Activated CD4-positive, alpha-beta T cell treated with anti-CD3 and anti-CD28 coated beads, Interleukin-2, amount 50 U/mL, for 4 hours (primary cell): ENCODE data around the gene IER3IP1.
"Not testable (repeated sequence)": the region's sequence is repeated elsewhere in the genome, so short reads cannot be mapped to it uniquely, and the experiment has no call there.

Source experiments
- DNase-seq, 2 experiments: peaks; one replicate each; pipeline ENCODE4 v3.0.0-alpha.2; 2020

The IER3IP1 gene

DNA sequence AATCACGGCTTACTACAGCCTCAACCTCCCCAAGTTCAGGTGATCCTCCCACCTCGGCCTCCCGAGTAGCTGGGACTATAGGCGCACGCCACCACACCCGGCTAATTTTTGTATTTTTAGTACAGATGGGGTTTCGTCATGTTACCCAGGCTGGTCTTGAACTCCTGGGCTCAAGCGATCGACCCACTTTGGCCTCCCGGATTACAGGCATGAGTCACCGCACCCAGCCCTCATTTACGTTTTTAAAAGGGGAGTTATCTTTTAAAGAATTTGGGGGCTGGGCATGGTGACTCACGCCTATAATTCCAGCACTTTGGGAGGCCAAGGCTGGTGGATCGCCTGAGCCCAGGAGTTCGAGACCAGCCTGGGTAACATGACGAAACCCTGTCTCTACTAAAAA, 17.8 kb downstream of the IER3IP1 start:
- not testable (repeated sequence) for DNase-seq

DNA sequence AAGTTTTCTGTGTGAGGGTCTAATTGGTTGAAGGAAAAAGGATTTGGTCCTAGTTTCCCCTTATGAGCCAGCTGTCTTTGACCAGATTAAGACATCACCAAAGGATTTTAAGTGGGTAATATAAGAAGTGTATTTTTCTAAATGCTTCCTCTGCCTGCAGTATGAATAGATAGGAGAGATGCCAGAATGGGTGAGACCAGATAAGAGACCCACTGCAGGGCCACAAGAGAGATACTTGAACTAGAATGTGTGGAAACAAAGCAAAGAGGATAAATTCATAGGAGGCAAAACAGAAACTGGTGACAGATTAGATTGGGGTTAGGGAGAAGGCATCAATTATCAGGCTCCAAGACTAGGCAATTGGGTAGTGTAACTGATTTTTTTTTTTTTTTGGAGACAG, 24.7 kb downstream of the IER3IP1 start:
- no peak for DNase-seq

DNA sequence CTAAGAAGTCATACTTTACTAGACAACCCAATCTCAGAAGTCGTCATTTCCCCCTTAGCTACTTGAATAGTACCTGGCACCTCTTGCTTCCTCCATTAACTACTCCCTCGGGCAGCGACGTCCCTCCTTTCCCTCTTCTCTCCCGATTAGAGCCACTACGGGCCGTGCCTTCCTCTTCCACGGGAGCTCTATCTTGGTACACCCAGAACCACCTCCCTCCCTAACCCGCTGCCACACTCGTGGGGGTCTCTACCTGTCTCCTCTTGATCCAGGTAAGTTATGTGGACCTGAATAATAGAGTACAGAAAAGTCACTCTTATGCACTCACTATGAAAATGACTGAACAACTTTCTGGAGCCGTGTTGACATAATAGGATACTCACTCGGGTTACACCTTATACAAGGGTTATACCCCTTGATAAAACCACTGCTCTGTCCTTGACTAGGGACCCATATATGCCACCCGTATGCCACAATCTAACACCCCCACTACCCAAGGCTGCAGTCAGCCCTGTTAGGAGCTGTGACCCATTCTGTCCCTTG, 25.3 kb downstream of the IER3IP1 start:
- DNase-seq, result no peak

DNA sequence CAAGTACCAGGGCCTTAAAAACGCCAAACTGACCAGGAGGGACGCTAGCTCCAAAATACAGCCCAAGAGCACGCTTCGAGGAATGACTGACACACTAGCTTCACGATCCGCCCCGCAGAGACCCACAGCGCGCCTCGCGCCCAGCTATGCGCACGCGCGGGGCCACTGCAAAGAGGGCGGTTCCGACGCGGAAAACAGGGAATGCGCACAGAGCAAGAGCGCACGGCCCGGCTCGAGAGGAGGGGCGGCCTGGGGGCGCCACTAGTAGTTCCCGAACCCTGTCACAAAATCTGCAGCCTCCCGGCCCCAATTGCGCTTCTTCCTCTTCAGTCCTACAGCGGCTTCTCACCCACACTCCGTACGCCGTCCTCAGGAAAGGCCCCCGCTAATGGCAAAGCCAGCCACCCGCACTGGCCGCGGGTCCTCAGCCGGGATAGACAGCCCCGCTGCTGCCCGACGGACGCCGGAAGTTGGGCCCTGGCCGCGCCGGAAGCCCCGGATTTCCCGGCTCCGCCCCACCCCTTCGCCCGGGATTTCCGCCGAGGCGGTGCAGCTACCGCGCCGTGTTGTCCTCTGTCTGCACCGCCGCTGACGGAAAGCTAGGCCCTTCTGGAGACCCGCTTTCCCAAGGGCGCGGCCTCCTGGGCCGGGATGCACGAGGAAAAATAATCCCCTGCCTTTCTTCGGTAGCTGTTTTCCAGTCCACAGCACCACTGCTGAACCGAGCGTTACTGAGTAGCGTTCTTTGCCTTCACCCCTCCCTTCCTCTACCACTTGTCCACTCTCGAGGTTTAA, 25.9 kb downstream of the IER3IP1 start, which contains the start of gene HDHD2:
TSS of gene HDHD2 (minus strand) at position 472 of the 795 bp plus-strand sequence. CDS start 14,061 bp downstream, outside the sequence.
- DNase-seq, result peak; percentile 63 to 67

DNA sequence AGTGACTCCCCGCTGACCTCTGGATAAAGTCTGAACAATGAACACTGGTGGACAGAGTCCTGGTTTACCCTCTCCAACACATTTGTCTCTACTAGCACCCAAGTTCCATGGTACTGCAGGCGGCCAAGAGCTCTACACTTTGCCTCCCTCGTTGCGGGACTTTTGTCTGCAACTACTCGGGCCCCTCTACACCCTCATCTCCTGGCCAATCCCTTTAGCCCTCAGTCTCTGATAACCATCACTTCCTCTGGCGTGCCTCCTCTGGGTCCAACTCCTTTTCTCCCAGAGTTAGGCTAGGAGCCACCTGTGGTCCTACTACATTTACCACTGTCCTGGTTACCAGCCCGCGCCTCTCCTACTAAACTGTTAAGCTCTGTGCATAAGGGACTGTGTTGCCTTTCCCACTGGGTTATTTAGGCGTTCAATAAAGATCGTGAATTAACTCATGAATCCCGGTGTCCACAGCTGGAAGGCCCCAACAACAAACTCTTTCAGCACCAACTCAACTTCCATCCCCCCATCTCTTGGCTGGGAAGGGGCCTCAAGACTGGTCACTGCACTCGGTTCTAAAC, 26.6 kb downstream of the IER3IP1 start:
- DNase-seq, result no peak

DNA sequence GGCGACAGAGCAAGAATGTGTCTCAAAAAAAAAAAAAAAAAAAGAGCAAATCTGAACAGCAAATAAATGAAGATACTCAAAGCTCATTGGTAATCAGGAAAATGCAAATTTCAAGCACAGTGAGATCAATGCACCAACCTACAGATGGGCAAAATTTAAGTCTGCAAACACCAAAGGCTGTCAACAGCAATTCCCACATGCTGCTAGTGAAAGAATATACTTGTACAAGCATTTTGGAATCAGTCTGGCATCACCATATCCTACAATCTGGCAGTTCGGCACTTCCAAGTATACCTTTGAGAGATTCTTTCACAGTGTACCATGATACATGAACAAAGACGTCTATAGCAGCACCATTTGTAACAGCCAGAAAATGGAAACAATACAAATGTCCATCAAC, 30.0 kb downstream of the IER3IP1 start:
- DNase-seq, result no peak

DNA sequence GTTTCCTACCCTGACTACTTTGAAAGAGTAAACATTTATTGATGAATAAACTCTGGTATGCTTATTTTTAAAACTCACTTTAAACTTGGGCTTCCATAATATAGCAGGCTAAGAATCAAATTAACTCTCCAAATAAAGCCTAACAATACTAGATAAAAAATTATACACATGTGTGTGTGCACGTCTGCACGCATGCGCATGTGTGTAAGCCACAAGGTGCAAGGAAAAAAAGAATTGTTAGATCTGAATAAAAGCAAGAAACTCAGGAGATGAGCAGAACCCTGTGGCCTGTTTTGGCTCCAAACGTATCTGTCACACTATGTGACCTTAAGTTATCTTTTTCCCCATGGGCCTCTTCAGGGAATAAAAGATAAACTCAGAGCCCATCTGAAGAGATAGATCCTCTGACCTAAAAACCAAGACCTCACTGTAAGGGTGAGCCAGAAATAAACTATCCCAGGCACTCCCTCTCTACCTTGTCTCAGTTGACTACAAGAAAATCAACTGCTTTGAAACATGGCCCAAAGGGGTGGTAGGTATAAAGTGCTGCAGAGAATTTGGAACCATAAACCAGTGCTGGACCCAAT, 32.2 kb downstream of the IER3IP1 start:
- DNase-seq, result no peak

DNA sequence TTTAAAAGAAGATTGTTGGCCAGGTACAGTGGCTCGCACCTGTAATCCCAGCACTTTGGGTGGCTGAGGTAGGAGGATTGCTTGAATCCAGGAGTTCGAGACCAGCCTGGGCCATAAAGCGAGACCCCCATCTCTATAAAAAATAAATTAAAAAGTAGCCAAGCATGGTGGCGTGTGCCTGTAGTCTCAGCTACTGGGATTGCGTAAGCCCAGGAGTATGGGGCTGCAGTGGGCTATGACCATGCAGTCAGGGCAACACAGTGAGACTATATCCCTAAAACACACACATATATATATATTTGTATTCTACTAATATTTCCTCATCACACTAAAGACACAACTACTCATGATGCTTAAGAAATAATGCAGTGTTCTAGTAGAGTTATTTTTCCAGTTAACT, 33.0 kb downstream of the IER3IP1 start:
- DNase-seq, result no peak

DNA sequence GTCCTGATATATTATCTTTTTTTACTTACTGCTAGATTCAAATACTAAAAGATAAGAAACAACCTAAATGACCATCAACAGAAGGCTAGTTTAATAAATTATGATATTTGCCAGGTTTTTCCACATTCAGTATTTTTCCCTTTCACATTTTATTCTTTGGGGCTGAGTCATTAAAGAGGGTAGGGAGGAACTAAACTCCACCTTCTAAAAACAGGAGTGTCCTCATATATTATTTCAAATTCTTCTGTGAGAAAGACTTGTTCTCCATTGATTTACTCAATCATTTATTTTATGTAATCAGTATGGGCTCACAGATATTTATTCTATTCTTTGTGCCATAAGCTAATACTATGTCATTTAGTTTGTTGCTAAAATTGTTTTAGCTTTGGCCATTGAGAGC, 34.9 kb downstream of the IER3IP1 start:
- DNase-seq, result no peak

DNA sequence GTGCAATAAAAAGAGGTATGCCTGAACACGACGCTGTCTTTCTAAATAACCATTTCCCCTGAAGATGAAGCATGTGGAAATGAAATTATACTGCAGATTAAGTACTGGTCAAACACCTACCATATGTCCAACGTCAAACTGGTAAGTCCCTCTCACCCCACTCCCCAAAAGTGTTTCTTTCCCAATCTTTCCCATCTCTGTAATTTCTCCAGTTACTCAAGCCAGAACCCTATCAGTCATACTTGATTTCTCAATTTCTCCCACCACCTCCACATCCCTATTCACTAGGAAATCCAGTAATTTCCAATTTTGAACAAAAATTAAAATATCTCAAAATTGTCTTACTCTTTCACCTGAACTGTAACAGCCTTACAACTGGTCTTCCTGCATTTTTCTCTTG, 55.0 kb downstream of the IER3IP1 start:
- DNase-seq, result no peak

DNA sequence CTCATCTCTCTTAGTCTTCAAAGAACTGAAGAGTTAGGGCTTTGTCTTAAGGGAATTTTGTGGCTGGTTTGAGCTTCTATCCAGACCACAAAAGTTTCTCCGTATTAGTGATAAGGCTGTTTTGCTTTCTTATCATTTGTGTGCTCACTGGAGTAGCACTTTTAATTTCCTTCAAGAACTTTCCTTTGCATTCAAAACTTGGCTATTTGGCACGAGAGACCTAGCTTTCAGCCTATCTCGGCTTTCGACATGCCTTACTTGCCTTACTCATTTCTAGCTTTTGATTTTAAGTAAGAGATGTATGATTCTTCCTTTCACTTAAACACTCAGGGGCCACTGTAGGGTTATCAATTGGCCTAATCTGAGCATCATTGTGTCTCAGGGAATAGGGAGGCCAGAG, 55.7 kb downstream of the IER3IP1 start:
- no peak for DNase-seq

DNA sequence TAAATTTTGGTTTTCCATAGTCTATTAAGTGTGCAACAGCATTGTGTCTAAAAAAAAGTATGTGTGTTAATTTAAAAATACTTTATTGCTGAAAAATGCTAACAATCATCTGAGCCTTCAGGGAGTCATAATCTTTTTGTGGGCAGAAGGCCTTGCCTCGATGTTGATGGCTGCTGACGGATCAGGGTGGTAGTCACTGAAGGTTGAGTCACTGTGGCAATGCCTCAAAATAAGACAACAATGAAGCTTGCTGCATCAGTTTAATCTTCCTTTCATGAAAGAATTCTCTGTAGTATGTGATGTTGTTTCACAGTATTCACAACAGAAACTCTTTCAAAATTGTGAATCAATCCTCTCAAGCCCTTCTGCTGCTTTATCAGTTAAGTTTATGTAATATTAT, 57.2 kb downstream of the IER3IP1 start:
- no peak for DNase-seq

DNA sequence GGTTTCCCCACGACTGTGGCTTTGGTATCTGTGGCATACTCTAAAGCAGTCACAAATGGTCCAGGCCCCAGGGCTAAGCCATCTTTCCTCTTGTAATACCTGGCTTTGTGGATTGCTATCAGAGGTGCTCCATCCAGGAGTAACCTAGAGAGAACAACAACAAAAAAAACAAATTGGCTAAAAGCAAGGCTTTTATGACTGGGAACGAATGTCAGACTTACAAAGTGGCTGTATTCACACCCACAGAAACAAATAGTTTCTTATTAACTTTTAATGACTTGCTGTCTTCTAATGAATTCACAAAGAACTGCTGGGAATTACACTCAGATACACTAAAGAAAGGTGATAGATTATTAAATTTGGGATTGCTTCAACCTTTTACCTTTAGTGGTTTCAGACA, 61.0 kb downstream of the IER3IP1 start:
- DNase-seq, result no peak

DNA sequence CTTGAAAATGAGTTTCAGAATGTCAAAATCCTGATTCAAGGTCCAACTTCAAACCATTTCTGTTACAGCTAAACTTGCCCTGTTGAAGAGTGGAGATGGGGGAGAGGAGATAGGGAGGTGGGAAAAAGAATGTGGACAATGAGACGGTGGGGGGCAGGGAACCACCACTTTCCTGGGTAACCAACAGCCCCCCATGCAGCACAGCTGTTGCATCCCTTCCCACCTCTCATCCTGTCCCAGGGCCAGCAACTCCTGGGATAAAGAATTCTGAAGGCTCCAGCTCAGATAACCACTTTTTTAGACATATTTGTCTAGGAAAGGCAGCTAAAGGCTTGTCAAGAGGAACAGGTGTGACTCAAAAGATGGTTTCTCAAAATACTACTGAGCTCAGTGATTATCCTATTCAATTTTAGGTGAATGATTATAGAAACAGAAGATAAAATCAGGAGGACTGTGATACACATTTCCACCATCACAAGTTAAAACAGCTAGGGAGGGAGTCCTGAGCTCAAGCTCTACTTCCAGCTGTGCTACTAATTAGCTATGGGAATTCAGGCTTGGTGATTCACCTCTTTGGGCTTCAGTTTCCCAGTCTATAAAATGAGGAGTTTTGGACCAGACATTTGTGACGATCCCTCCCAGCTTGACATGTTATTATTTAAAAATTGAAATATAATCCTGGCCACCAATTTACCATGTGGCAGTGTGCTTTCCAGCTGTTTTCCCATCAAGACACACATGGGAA, 62.2 kb downstream of the IER3IP1 start:
- no peak for DNase-seq

DNA sequence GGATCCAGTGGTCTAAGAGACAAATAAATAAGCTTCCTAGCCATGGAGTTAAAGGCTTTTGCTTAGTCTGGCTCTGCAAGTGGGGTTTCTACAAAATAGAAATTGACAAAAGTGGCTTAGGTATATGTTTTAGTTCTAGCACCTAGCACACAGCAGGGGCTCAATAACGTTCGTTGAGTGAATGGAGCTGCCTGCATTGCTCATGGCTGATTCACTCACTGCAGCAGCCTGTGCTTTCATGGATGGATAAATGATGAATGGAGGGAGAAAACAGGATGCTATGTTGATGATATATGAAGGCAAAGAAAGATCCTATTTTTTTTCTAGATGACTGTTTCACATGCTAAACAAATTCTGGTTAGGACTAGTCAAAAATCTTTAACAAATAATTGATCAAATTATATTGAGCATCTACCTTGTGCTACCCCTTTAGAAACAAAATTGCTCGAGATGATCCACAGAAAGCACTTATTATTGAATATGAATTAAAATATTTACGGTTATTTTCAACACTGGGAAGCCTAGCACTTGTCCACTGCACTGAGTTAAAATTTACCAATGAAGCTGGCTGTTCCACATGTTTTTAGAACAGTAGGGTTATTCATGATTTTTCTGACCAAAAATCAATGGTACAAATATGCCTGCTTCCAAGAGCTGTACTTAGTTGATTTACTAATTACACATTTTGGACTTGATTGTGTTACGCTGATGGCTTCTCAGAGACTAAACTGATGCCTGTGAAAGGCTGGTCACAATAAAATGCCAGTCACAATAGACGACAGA, 65.5 kb downstream of the IER3IP1 start:
- no peak for DNase-seq

DNA sequence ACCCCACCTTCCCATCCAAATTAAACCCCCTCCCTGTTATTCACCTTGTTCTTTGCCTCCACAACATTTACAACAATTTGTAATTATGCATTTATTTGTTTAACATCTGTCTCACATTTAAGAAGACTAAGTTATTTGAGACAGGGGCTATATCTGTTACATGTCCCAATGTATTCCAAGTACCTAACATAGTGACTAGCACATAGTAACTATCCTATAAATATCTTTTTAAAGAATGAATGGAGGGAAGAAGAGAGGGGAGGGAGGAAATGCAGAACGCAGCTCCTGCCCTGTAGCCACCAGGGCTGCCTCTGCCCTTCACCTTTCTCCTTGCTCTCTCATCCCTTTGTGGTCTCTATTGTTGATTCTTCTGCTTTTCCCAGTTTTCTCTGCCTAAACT, 66.4 kb downstream of the IER3IP1 start:
- DNase-seq, result no peak

DNA sequence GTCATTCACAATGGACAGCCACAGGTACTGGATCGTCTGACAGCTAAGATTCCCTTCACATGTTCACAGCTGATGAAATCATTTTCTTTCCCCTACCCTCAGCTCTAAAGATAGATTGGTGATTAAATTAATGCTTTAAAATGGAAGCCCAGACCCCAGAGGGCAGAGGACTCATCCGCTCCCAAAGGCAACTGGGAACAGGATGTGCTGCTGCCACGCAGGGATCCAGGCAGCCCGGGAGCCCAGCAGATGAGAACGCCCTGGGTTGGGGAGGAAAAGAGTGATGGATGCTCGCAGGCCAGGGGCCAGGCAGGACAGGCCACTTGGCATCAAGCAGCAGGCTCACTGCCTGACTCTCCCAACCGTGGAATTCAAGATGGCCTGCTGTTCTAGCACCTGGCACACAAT, 67.2 kb downstream of the IER3IP1 start:
- DNase-seq, result no peak

DNA sequence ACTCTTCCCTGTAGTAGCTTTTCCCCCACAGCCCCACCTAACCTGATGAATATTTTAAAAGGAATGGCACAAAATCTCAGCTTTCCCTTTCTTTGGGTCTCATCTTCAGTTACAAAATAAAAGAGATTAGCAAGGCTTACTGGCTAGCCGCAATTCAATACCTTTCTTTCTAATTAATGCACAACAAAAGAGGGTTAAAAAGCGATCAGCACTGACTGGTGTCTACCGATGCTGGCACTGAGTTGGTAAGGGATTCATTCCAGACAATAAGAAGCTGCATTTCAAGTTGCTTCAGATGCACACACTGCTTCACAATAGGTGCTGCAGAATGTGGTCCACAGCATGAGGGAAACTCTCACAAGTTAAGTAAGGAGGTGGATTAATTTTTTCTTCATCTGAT, 67.8 kb downstream of the IER3IP1 start:
- DNase-seq, result no peak
